GM15510 (cell line): ENCODE data around the gene SMAD9.

Experiments used
- POLR2A ChIP-seq: IDR thresholded peaks from 3 replicates; pipeline ENCODE4 v1.6.1; 2011; ENCODE audit warnings: borderline replicate concordance; ENCODE audit not compliant: insufficient read length; ENCODE audit errors: extremely low read depth

SMAD9 gene

DNA sequence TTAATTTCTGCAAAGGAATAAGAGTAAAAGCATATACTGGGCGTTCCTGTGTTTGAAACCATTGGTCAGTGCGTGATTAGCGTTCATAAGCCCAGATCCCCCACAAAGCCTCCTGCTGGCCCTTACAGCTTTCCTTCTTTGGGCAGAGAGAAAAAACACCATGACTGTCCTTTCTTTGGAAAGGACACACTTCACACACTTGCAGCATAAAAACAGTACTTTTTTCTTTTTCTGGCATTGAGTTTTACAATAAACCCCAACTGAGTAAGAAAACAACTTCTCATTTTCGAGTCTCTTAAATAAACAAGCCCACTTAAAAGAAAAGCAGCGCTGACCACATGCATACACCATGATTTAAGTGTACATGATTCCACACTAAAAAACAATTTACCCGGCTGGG, 35.8 kb downstream of the SMAD9 start:
- TF ChIP-seq POLR2A = no peak

DNA sequence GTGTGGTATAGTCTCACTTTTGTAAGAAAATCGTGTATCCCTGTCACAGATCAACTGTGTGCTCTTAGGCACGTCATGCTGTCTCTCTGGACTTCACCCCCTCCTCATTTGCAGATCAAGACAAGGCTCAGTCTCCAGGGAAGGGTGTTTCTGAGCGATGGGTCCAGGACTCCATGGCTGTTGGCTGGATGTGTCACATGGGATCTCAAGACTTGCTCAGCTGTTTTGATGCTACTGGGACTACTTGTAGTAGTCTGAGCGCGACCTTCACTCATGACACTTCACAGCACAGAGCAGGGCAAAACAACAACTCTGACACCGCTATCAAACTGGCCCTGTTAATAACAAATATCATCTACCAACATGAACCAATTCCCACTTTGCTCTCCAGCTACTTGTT, 36.2 kb downstream of the SMAD9 start:
- no peak for TF ChIP-seq POLR2A

GRCh38 chr13:36882829-36883390, 37.1 kb downstream of the SMAD9 start:
- no peak for TF ChIP-seq POLR2A

- TF ChIP-seq POLR2A = no peak
Observed at GRCh38 chr13:36880961-36881360, 39.1 kb downstream of the SMAD9 start.

DNA sequence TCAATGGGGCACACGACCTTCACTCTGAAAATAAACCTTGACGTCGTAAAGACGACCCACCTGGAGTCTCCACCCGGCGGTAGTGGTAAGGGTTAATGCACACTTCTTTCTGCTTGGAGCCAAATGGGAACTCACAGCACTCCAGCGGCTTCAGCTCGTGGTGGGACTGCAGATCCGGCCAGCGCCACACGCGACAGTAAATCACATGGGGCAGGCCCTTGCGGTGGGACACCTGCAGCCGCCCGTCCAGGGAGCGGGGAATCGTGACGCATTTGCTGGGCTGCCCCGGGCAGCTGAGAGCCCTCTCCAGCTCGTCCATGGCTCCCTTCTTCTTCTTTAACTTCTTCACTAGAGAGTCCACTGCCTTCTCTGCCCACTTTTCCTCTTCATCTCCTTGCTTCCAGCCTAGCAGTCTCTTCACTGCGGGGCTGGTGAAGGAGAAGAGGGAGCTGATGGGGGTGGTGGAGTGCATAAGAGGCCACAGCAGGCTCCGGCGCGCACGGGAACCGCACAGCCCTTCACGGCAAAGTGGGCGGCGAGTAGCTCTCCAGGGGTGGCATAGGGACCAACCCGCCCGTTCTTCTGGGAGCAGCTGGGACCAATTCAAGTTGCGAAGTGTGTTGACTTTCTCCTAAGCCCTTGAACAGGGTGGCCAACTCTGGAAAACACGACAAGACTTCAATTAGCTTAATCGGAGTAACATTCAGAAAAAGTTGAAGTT, 40.7 kb downstream of the SMAD9 start:
- TF ChIP-seq POLR2A = no peak

DNA sequence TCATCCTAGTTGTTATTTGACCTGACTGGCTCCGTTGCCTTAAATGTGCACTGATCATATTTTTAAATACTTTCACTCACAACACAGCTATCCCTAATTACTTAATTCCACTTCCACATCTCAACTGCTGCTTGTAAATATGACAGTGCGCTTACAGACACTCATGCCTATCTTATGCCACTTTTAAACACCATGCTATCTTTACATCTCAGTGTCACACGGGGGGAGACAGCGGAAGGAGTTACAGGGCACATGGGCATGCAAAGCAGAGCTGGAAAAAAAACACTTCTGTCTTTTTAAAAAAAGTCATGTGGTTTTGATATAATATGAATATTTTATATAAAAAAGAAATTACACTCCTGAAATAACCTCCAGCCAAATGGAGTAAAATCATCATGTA, 44.1 kb downstream of the SMAD9 start:
- TF ChIP-seq POLR2A = no peak

GRCh38 chr13:36875431-36875830, 44.6 kb downstream of the SMAD9 start:
- no peak for TF ChIP-seq POLR2A

DNA sequence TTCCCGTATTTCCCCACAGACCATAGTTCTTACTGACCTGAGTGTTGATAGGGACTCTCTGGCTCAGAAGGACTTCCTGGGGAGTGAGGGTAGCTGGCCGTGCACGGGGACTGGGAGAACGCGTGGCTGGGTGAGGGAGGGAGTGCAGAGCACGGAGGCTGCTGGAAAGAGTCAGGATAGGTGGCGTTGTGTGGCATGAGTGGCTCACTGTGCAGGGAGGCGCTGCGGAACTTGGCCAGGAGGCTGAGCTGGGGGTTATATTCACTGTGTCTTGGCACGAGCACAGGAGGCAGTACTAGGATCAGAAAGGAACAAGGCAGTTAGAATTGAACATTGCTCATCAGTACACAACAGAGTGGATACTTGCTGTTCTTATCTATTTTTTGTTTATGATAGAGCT, 47.4 kb downstream of the SMAD9 start:
- no peak for TF ChIP-seq POLR2A

DNA sequence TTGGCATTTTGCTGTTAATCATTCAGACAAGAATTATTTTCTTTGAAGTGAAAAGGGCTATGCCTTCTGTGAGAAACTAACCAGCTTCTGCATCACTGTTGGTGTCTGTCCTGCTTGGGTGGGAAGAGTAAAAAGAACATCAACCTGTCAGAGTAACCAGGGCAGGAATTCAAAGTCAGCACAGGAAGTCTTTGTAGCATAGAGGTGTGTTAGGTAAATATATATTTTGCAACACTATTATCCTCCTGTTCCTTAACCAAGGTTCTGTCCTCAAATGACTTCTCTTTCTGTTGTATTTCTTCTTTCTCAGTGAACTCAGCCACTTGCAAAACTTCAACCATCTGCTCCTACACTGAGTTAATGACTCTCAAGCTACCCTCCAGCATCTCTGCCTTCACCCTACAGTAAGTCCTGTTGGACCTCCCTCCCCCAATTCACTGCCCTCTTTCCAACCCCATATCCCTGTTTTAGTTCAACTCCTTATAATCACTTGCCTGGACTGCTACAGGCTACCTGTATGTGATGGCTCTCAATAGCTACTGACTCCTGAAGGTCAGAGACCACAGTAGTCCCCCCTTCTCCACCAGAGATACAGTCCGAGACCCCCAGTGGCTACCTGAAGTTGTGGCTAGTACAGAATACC, 49.9 kb downstream of the SMAD9 start:
- no peak for TF ChIP-seq POLR2A

DNA sequence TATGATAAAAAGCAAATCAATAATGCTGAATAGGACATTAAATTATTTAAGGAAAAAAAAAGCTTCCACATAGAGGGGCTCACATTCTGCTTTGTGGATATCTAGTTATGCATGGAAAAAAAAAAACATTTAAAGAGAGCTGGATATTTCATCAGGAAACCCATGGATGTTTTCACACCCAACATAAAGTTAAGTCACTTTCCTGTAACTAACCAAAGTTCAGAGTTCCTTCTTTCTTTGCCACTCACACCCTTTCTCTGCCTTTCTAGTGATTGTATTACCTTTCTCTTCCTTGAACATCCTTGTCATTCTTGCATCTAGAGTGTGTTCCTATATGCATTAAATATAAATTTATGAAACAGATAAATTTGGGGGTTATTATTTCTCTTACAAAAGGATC, 53.8 kb downstream of the SMAD9 start:
- TF ChIP-seq POLR2A = no peak

- TF ChIP-seq POLR2A = no peak
Observed at GRCh38 chr13:36865265-36865664, 54.8 kb downstream of the SMAD9 start.

DNA sequence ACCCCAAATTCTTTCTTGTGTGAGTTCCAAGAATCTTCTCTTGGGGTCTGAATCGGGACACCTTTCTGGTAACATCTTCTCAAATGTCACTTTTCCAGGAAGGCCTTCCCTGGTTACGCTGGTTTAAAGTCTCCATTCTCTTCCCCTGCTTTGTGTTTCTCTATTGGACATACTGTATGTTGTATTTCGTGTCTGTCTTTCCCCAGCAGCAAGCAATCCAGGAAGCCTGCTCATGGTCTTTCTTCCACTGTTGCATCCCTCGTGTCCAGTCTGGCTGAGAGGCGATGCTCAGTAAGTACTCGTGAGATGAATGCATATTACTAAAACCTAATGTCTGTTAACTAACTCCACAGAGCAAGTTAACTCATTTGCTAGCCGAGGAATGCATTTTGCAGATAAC, 57.3 kb downstream of the SMAD9 start:
- TF ChIP-seq POLR2A = no peak

- TF ChIP-seq POLR2A = no peak
Observed at GRCh38 chr13:36862002-36862685, 57.9 kb downstream of the SMAD9 start.

DNA sequence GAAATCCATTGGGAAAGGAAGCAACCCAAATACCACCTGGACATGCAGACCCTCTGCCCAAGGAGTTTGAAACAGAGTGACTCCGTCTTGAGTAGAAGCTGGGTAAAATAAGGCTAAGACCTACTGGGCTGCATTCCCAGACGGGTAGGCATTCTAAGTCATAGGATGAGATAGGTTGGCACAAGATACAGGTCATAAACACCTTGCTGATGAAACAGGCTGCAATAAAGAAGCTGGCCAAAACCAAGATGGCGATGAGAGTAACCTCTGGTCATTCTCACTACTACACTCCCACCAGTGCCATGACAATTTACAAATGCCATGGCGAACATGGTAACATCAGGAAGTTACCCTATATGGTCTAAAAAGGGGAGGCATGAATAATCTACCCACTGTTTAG, 60.8 kb downstream of the SMAD9 start:
- no peak for TF ChIP-seq POLR2A

DNA sequence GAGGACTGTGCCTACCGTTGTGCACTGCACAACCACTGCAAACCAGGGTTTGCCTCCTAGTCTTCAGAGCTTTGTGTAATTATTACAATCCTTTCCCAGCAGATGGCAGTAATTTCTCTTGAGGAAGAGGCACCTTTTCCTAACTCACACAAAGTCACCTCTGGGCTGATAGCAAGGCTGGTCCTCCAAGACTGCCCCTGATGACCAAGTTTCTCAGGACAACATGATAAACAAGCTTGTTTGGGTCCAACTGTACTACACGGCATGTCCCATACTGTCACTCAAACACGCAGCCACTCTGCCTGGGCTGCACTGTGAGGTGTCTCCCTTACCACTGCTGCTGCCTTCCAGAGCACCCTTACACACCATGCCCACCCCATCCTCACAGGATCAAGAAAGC, 61.7 kb downstream of the SMAD9 start:
- no peak for TF ChIP-seq POLR2A
